ENCODE data around the gene MAP2K1.

DNA sequence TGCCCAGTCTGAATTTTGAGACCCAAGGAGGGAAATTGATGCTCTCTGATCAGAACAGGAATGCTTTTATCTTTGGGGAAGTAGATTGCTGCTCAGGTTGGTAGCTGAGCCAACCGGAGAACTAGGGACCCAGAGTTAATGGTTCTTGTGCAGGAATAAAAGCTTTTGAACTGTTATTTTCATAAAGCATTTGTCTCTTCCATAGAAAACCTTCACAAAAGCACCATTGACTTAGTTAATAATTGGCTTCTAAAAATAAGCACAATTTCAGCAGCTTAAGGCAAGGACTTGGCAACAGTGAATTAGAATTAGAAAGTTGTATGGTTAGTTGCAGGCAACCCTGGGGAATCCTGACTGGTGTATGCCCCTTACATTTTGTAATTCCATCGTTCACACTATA is 53.8 kb downstream of the MAP2K1 start:
- TF ChIP-seq, protein P1, sequence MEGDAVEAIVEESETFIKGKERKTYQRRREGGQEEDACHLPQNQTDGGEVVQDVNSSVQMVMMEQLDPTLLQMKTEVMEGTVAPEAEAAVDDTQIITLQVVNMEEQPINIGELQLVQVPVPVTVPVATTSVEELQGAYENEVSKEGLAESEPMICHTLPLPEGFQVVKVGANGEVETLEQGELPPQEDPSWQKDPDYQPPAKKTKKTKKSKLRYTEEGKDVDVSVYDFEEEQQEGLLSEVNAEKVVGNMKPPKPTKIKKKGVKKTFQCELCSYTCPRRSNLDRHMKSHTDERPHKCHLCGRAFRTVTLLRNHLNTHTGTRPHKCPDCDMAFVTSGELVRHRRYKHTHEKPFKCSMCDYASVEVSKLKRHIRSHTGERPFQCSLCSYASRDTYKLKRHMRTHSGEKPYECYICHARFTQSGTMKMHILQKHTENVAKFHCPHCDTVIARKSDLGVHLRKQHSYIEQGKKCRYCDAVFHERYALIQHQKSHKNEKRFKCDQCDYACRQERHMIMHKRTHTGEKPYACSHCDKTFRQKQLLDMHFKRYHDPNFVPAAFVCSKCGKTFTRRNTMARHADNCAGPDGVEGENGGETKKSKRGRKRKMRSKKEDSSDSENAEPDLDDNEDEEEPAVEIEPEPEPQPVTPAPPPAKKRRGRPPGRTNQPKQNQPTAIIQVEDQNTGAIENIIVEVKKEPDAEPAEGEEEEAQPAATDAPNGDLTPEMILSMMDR (IDR thresholded peaks at IDR 0.05) = no peak
- TF ChIP-seq POLR2A (IDR thresholded peaks at IDR 0.05) = no peak
- no peak for TF ChIP-seq POLR2AphosphoS5 (IDR thresholded peaks at IDR 0.05; ENCODE audit: insufficient read depth in 1 of 2, low read depth in 1 of 2)
